Transverse colon (tissue), 4 donors: ENCODE data around the gene TIPARP.

ENCODE experiments used
- POLR2AphosphoS5 ChIP-seq, 3 donors: sonication (generic); formaldehyde crosslinking; IDR thresholded peaks; one replicate each; pipeline ENCODE4 v1.6.1; 2016; ENCODE audit warnings: antibody characterized with exemption in 3 of 3
- TF ChIP-seq, protein P1 (sequence below), 5 experiments: fragments of 200-600 bp in 3 of 5; fragments of 450-650 bp in 2 of 5; sonication (generic) in 3 of 5; IDR thresholded peaks; 1 replicate in 2 of 5; 2 replicates in 3 of 5; pipeline ENCODE4 v1.5.1; 2016 to 2017; ENCODE audit warnings: antibody characterized with exemption in 5 of 5, inconsistent platforms in 3 of 5, mild to moderate bottlenecking in 2 of 5, moderate library complexity in 1 of 5

DNA sequence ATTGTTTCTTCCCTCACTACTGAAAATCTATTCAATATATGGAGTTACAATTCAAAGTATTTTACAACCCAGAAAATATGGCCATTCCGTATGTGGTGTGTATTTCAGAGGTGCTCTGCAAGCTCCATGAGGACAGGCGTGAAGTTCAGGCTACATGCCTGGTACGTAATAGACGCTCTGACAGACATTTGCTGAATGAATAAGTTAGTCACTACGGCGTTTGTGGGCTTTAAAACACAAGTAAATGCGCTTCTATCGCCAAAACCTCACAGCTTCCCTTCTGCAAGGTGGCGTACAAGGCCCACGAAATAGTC, 701 bp upstream of the TIPARP start:
- no peak for TF ChIP-seq POLR2AphosphoS5 (IDR thresholded peaks at IDR 0.05)
- TF ChIP-seq, protein P1, sequence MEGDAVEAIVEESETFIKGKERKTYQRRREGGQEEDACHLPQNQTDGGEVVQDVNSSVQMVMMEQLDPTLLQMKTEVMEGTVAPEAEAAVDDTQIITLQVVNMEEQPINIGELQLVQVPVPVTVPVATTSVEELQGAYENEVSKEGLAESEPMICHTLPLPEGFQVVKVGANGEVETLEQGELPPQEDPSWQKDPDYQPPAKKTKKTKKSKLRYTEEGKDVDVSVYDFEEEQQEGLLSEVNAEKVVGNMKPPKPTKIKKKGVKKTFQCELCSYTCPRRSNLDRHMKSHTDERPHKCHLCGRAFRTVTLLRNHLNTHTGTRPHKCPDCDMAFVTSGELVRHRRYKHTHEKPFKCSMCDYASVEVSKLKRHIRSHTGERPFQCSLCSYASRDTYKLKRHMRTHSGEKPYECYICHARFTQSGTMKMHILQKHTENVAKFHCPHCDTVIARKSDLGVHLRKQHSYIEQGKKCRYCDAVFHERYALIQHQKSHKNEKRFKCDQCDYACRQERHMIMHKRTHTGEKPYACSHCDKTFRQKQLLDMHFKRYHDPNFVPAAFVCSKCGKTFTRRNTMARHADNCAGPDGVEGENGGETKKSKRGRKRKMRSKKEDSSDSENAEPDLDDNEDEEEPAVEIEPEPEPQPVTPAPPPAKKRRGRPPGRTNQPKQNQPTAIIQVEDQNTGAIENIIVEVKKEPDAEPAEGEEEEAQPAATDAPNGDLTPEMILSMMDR (IDR thresholded peaks at IDR 0.05) = no peak
